ENCODE measurements around the gene RAB35.

The RAB35 gene

DNA sequence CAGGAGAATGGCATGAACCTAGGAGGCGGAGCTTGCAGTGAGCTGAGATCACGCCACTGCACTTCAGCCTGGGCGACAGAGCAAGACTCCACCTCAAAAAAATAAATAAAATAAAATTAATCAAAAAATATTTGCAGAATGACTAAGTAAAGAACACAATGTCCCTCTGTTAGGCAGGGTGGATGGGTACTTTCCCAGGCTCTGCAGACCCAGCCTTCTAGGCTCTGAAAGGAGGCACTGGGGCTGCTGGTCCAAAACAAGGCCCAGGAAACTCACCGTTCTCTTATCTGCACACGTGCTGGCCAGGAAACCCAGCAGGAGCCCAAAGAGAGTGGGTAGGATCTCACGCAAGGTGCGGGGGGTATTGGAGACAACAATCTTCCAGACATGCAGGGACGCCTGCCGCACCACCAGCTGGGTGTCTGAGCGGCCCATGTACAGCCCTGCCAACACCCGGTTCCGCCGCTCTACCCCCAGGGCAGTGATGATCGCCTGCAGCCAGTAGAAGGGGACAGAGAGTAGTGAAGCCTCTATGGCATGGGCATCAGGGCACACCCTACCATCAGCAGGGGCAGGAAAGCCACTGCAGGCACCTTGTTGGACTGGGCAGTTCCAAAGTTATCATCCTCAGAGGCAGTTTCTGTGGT is 25.8 kb upstream of the RAB35 start:
- ChIA-PET POLR2A (no interaction called here), CTCF (no interaction called here)
- TF ChIP-seq ZNF384 (IDR thresholded peaks at IDR 0.05) (no peak), CTBP1 (IDR thresholded peaks at IDR 0.05; ENCODE audit: borderline replicate concordance) (no peak)
- DNase-seq (ENCODE audit: extremely low spot score): no peak

DNA sequence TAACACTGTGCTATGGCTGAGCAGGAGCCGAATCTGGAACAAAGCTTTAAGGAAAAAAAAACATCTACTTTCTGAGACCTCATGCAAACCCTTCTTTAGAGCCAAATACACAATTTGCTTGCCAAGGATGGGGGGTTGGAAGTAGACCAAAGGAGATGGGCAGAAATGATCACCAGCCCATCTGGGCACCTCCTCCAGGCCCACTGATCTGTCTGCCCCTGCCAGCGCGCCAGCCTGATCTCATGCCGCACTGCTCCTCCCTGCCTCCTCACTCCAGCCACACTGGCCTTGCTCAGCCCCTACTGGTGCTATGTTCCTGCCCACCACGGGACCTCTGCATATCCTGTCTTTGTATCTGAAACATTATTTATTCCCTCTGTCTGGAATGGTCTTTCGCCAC is 24.8 kb upstream of the RAB35 start:
- TF ChIP-seq FOXM1 (IDR thresholded peaks at IDR 0.05; ENCODE audit: borderline replicate concordance) (no peak), TARDBP (IDR thresholded peaks at IDR 0.05) (no peak), FOXA1 (IDR thresholded peaks at IDR 0.05) (no peak), CTBP1 (IDR thresholded peaks at IDR 0.05; ENCODE audit: borderline replicate concordance) (no peak), L3MBTL2 (conservative IDR thresholded peaks at IDR 0.05) (no peak), BHLHE40 (IDR thresholded peaks at IDR 0.05; ENCODE audit: borderline replicate concordance) (no peak), FOXK2 (IDR thresholded peaks at IDR 0.05) (no peak), LEF1 (IDR thresholded peaks at IDR 0.05; ENCODE audit: borderline replicate concordance) (no peak)
- TF ChIP-seq, protein P1, sequence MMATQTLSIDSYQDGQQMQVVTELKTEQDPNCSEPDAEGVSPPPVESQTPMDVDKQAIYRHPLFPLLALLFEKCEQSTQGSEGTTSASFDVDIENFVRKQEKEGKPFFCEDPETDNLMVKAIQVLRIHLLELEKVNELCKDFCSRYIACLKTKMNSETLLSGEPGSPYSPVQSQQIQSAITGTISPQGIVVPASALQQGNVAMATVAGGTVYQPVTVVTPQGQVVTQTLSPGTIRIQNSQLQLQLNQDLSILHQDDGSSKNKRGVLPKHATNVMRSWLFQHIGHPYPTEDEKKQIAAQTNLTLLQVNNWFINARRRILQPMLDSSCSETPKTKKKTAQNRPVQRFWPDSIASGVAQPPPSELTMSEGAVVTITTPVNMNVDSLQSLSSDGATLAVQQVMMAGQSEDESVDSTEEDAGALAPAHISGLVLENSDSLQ (IDR thresholded peaks at IDR 0.05): no peak
- CTCF ChIA-PET: no interaction called here
- POLR2A ChIA-PET: no interaction called here
- DNase-seq (ENCODE audit: extremely low spot score): no peak

DNA sequence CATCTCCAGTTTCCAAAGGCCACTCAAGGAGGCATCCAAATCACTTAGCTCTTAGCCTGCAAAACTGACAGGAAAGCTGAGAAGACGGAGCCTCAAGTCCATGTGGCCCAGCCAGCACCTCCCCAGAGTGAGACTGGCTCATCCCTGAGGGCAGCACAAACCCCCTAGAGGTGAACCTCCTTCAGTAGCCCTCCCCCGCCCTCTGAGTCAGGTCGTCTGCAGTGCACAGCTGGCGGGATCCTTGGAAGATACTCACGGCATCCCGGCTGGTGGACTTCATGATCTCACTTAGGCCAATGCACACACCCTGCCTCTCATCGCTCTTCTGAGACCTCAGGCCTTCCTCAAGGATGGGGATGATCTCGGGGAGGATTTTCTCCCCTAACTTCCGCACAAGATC is 24.1 kb upstream of the RAB35 start:
- ChIA-PET CTCF (no interaction called here), POLR2A (no interaction called here)
- TF ChIP-seq ARNT (IDR thresholded peaks at IDR 0.05): no peak
- TF ChIP-seq HDGF (IDR thresholded peaks at IDR 0.05; ENCODE audit: borderline replicate concordance): no peak
- no peak for DNase-seq (ENCODE audit: extremely low spot score)

DNA sequence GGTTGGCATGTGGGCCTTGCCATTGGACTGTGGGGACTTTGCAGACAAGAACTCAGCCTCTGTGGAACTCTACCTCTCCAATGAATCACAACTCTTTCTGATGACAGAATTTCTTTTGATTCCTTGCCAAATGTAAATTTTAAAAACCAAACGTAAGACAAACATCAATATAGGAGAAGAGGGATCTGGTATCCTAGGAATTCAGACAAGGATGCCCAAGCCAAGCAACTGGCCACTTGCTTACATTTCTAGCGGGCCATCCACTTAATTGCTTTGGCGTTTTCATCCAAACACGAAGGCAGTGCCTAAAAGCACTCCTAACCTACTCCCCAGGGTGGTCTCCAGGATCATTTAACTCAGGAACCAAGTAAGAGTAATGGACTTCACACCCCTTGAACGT is 23.4 kb upstream of the RAB35 start:
- POLR2A ChIA-PET: interaction anchor here (1.0 kb wide), 1 partner anchor 61 kb away, joined by 4 read pairs; the partner anchor contains the start of gene RPLP0
- CTCF ChIA-PET: no interaction called here
- TF ChIP-seq ARNT (IDR thresholded peaks at IDR 0.05) (no peak), FOXK2 (IDR thresholded peaks at IDR 0.05) (no peak), FOXA1 (IDR thresholded peaks at IDR 0.05) (no peak), CTBP1 (IDR thresholded peaks at IDR 0.05; ENCODE audit: borderline replicate concordance) (no peak), ELF4 (IDR thresholded peaks at IDR 0.05) (no peak), LEF1 (IDR thresholded peaks at IDR 0.05; ENCODE audit: borderline replicate concordance) (no peak), L3MBTL2 (conservative IDR thresholded peaks at IDR 0.05) (no peak)
- TF ChIP-seq, protein P1 (IDR thresholded peaks at IDR 0.05): no peak
- no peak for DNase-seq (ENCODE audit: extremely low spot score)

DNA sequence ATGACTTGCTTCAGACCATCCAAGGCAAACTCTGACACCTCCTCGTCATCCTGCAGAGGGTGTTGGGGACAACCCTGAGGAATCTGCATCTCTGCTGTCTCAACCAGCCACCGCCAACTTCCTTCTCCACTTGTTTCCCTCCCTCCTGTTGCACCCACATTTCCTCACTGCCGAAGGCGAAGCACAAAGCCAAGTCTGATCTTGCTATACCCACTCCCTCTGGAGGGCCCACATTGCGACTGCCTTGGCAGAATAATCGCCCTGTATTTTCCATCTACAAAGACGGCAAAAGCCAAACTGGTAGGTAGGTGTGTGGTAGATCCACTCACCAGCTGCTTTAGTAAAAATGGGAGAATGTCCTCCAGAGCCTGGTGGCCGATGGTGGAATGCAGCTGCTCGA is 21.8 kb upstream of the RAB35 start:
- CTCF ChIA-PET: interaction anchor here (0.6 kb wide), 1 partner anchor 21 kb away, joined by 5 read pairs; no protein-coding TSS in a partner anchor

DNA sequence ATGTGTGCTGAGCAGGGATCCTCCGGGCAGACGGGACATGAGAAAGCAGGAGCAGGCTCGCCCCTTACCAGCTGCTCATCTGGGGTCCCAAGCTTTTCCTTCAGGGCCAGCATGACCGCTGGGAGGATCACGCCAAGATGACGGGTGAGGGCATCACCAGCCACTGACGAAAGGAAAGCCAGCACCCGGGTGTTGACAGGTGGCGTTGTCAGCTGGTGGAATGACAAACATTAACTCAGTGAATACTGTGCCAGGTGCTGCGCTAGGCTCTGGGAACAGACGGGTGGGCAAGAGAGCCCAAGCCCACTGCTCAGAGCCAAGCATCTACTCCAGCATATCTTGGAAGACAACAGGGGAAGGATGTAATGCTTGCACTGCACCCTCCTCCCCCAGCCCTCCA is 21.3 kb upstream of the RAB35 start:
- no peak for TF ChIP-seq TARDBP (IDR thresholded peaks at IDR 0.05)
- no peak for TF ChIP-seq FOXM1 (IDR thresholded peaks at IDR 0.05; ENCODE audit: borderline replicate concordance)
- no peak for TF ChIP-seq ELF4 (IDR thresholded peaks at IDR 0.05)
- TF ChIP-seq ZNF384 (IDR thresholded peaks at IDR 0.05): no peak
- DNase-seq (ENCODE audit: extremely low spot score): no peak
- CTCF ChIA-PET: no interaction called here
- POLR2A ChIA-PET: interaction anchor here (0.7 kb wide), 1 partner anchor 11 kb away, joined by 3 read pairs; no protein-coding TSS in a partner anchor

More for the DNA sequence above, 21.8 kb upstream of the RAB35 start:
- POLR2A ChIA-PET: no interaction called here
- TF ChIP-seq L3MBTL2 (conservative IDR thresholded peaks at IDR 0.05) (no peak), ARNT (IDR thresholded peaks at IDR 0.05) (no peak), ZNF384 (IDR thresholded peaks at IDR 0.05) (no peak)
- DNase-seq (ENCODE audit: extremely low spot score): no peak

DNA sequence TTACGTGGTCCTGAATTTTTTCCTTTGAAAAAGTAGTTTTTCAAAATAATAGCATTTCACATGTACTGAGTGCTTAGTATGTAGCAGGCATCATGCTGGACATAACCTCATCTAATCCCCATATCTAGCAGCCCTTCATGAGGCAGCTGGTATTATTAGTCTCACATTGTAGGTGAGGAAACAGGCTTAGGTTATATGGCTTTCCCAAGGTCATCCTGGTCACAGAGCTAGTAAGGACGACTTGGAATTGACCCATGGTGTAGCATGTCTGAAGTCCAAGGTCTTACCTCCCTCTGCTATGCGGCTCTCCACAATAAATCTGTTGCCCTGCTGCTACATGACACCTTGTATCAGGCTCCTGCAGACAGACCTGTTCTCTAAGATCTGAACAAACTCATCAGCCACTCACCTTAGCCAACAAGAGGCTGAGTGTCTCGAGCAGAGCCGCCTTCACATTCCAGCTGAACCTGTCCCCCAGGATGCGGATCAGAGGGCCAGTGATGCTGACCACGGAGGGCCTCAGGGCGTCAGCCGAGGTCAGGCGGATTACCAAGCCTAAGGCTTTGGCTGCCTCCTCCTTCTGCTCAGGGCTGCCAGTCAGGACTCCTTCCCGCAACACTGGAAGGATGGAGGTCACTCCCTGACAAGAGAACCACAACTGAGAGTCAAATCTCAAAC is 19.7 kb upstream of the RAB35 start:
- CTCF ChIA-PET: no interaction called here
- no peak for TF ChIP-seq L3MBTL2 (conservative IDR thresholded peaks at IDR 0.05)
- no peak for TF ChIP-seq LEF1 (IDR thresholded peaks at IDR 0.05; ENCODE audit: borderline replicate concordance)
- TF ChIP-seq SP1 (IDR thresholded peaks at IDR 0.05): no peak
- TF ChIP-seq FOXK2 (IDR thresholded peaks at IDR 0.05): no peak
- TF ChIP-seq FOXM1 (IDR thresholded peaks at IDR 0.05; ENCODE audit: borderline replicate concordance): no peak
- no peak for TF ChIP-seq BHLHE40 (IDR thresholded peaks at IDR 0.05; ENCODE audit: borderline replicate concordance)
- no peak for TF ChIP-seq HDGF (IDR thresholded peaks at IDR 0.05; ENCODE audit: borderline replicate concordance)
- no peak for TF ChIP-seq SUZ12 (IDR thresholded peaks at IDR 0.05)
- no peak for TF ChIP-seq CTBP1 (IDR thresholded peaks at IDR 0.05; ENCODE audit: borderline replicate concordance)
- no peak for TF ChIP-seq ARNT (IDR thresholded peaks at IDR 0.05)
- TF ChIP-seq, protein P1 (IDR thresholded peaks at IDR 0.05): no peak
- no peak for TF ChIP-seq FOXA1 (IDR thresholded peaks at IDR 0.05)
- TF ChIP-seq ZNF384 (IDR thresholded peaks at IDR 0.05): no peak
- TF ChIP-seq ELF4 (IDR thresholded peaks at IDR 0.05): no peak
- no peak for TF ChIP-seq TARDBP (IDR thresholded peaks at IDR 0.05)
- DNase-seq (ENCODE audit: extremely low spot score): no peak
- POLR2A ChIA-PET: no interaction called here
